HG03558 (cell line): Measurements from ENCODE around the gene IFT20.

Experiments
- ATAC-seq: cut with Tn5 transposase; IDR thresholded peaks from one replicate; pipeline ENCODE4 v1.9.1; 2021; ENCODE audit warnings: moderate number of reproducible peaks; ENCODE audit not compliant: unreplicated experiment; ENCODE audit errors: extremely low read depth

The IFT20 gene

GRCh38 chr17:28335201-28335958 lies at the start of gene IFT20, which contains the start of gene TNFAIP1:
Gene IFT20, minus strand, starts transcription at chr17:28335472. Its CDS starts 3,487 bp downstream, at chr17:28331985.
Gene TNFAIP1, plus strand, starts transcription at chr17:28335761. Its CDS starts 3,761 bp downstream, at chr17:28339522.
- ATAC-seq = peak; percentile 91

- ATAC-seq = no peak
Observed at GRCh38 chr17:28385037-28385400, 49.7 kb upstream of the IFT20 start.

- no peak for ATAC-seq
Observed at GRCh38 chr17:28384281-28385036, 49.2 kb upstream of the IFT20 start.

- ATAC-seq = no peak
Observed at GRCh38 chr17:28381141-28381825, 46.0 kb upstream of the IFT20 start.

- no peak for ATAC-seq
Observed at GRCh38 chr17:28379814-28380801, 44.8 kb upstream of the IFT20 start.

- ATAC-seq = no peak
Observed at GRCh38 chr17:28372945-28373274, 37.6 kb upstream of the IFT20 start.

GRCh38 chr17:28372203-28372944 lies 37.1 kb upstream of the IFT20 start:
- no peak for ATAC-seq

GRCh38 chr17:28371245-28372202 lies 36.3 kb upstream of the IFT20 start, which contains the start of gene SARM1:
Gene SARM1, plus strand, starts transcription at chr17:28371694. Its CDS starts 339 bp downstream, at chr17:28372033.
- no peak for ATAC-seq

GRCh38 chr17:28370744-28371103 lies 35.5 kb upstream of the IFT20 start:
- ATAC-seq = no peak

GRCh38 chr17:28370035-28370743 lies 34.9 kb upstream of the IFT20 start, which contains the start of gene VTN:
Gene VTN, minus strand, starts transcription at chr17:28370307. Its CDS starts 104 bp downstream, at chr17:28370203.
- no peak for ATAC-seq

- no peak for ATAC-seq
Observed at GRCh38 chr17:28369684-28370034, 34.4 kb upstream of the IFT20 start.

- ATAC-seq = no peak
Observed at GRCh38 chr17:28368915-28369683, 33.8 kb upstream of the IFT20 start.

- no peak for ATAC-seq
Observed at GRCh38 chr17:28368306-28368831, 33.1 kb upstream of the IFT20 start.

GRCh38 chr17:28367641-28368305 lies 32.5 kb upstream of the IFT20 start:
- no peak for ATAC-seq

- ATAC-seq = no peak
Observed at GRCh38 chr17:28366605-28367004, 31.3 kb upstream of the IFT20 start.

- no peak for ATAC-seq
Observed at GRCh38 chr17:28365487-28365886, 30.2 kb upstream of the IFT20 start.
